Uterus (tissue), 4 donors: ENCODE measurements around the gene SAMD5. TPM values are rescaled to one million over a fixed set of nuclear protein-coding genes. Genes with fewer than 3 reads are reported as not detected.

ENCODE experiments used
- DNase-seq, 2 donors: peaks; one replicate each; pipeline ENCODE4 v3.0.0-alpha.2; 2019 to 2020
- H3K27ac ChIP-seq, 2 donors: fragments of 200-600 bp; sonication (generic); 1 replicate in 1 of 2; 2 replicates in 1 of 2; pipeline ENCODE4 v1.5.1; 2016 to 2018
- H3K27me3 ChIP-seq, 2 donors: fragments of 200-600 bp; sonication (generic); one replicate each; pipeline ENCODE4 v1.5.1; 2018 to 2019; ENCODE audit warnings: control low read depth in 1 of 2
- H3K36me3 ChIP-seq, 2 donors: fragments of 200-600 bp; sonication (generic); one replicate each; pipeline ENCODE4 v1.5.1; 2019; ENCODE audit warnings: control low read depth in 1 of 2
- H3K4me1 ChIP-seq, 2 donors: fragments of 200-600 bp; sonication (generic); one replicate each; pipeline ENCODE4 v1.5.1; 2018 to 2019; ENCODE audit warnings: control low read depth in 1 of 2
- H3K4me3 ChIP-seq, 2 donors: fragments of 200-600 bp; sonication (generic); 1 replicate in 1 of 2; 2 replicates in 1 of 2; pipeline ENCODE4 v1.5.1; 2018 to 2019; ENCODE audit warnings: mild to moderate bottlenecking in 1 of 2
- H3K9me3 ChIP-seq, 2 donors: fragments of 200-600 bp; sonication (generic); one replicate each; pipeline ENCODE4 v1.5.1; 2019; ENCODE audit warnings: control low read depth in 1 of 2
- CTCF ChIP-seq, 4 experiments: fragments of 200-600 bp in 2 of 4; fragments of 450-650 bp in 2 of 4; sonication (generic) in 2 of 4; IDR thresholded peaks; one replicate each; pipeline ENCODE4 v1.5.1; 2016 to 2019; ENCODE audit warnings: antibody characterized with exemption in 4 of 4, mild to moderate bottlenecking in 2 of 4, moderate library complexity in 1 of 4
- POLR2A ChIP-seq, 2 donors: fragments of 450-650 bp; IDR thresholded peaks; one replicate each; pipeline ENCODE4 v1.6.1; 2016; ENCODE audit warnings: antibody characterized with exemption in 2 of 2, mild to moderate bottlenecking in 1 of 2, moderate library complexity in 1 of 2
- intact Hi-C: fragments of 100-400 bp; cut with DNase I; formaldehyde crosslinking; loops from one replicate; pipeline ENCODE4 v1.15.1; 2023; ENCODE audit warnings: low total_unique reads
- total RNA-seq, 4 donors: library from RNA; depleted of rRNA in 3 of 4; stranded (reverse); fragments of >200 nt in 3 of 4; gene quantifications; one replicate each; pipeline versions ENCODE4 v1.1.0 to v1.2.4, GENCODE V29; 2014 to 2023
- donor health status: DM: yes; HTN: yes; CAD: no.

SAMD5 gene
- total RNA-seq, 4 donors from 2014 or later = 3.3 to 31.7 (median 9.6) TPM

GRCh38 chr6:147553099-147553498 is 44.6 kb downstream of the SAMD5 start:
- TF ChIP-seq CTCF (IDR thresholded peaks at IDR 0.05) (no peak), POLR2A (IDR thresholded peaks at IDR 0.05) (no peak)
- no peaks in the 10 kb centered on the region for H3K9me3 ChIP-seq
- H3K36me3 ChIP-seq = no peaks in the 10 kb centered on the region
- H3K27ac ChIP-seq = no peak overlapping the region
- H3K27me3 ChIP-seq = no peaks in the 10 kb centered on the region
- DNase-seq = no peak
- no peaks in the 10 kb centered on the region for H3K4me1 ChIP-seq
- intact Hi-C loops = no loop called here
- H3K4me3 ChIP-seq = no peak overlapping the region

GRCh38 chr6:147554281-147554680 is 45.8 kb downstream of the SAMD5 start:
- TF ChIP-seq CTCF (IDR thresholded peaks at IDR 0.05) = no peak
- TF ChIP-seq POLR2A (IDR thresholded peaks at IDR 0.05) = no peak
- H3K27ac ChIP-seq = no peak overlapping the region
- no peak overlapping the region for H3K4me3 ChIP-seq
- H3K36me3 ChIP-seq = no peaks in the 10 kb centered on the region
- intact Hi-C loops = no loop called here
- no peaks in the 10 kb centered on the region for H3K27me3 ChIP-seq
- no peaks in the 10 kb centered on the region for H3K9me3 ChIP-seq
- no peaks in the 10 kb centered on the region for H3K4me1 ChIP-seq
- no peak for DNase-seq

GRCh38 chr6:147559006-147559405 is 50.5 kb downstream of the SAMD5 start:
- Histone ChIP-seq H3K36me3 (no peaks in the 10 kb centered on the region), H3K4me3 (no peak overlapping the region), H3K9me3 (no peaks in the 10 kb centered on the region), H3K27me3 (no peaks in the 10 kb centered on the region), H3K27ac (no peak overlapping the region), H3K4me1 (no peaks in the 10 kb centered on the region)
- intact Hi-C loops = no loop called here
- DNase-seq = no peak
- TF ChIP-seq POLR2A (IDR thresholded peaks at IDR 0.05) (no peak), CTCF (IDR thresholded peaks at IDR 0.05) (no peak)

GRCh38 chr6:147560670-147561069 is 52.2 kb downstream of the SAMD5 start:
- no peak overlapping the region for H3K27ac ChIP-seq
- DNase-seq = no peak
- no peaks in the 10 kb centered on the region for H3K36me3 ChIP-seq
- intact Hi-C loops = no loop called here
- no peaks in the 10 kb centered on the region for H3K4me1 ChIP-seq
- no peaks in the 10 kb centered on the region for H3K9me3 ChIP-seq
- H3K4me3 ChIP-seq = no peak overlapping the region
- no peaks in the 10 kb centered on the region for H3K27me3 ChIP-seq
- TF ChIP-seq POLR2A (IDR thresholded peaks at IDR 0.05) (no peak), CTCF (IDR thresholded peaks at IDR 0.05) (no peak)

- no peaks in the 10 kb centered on the region for H3K27me3 ChIP-seq
- H3K4me1 ChIP-seq = peaks cover 0 to 3% of the 10 kb centered on the region in 2 donors
- no peak for DNase-seq
- H3K4me3 ChIP-seq = no peak overlapping the region
- no peaks in the 10 kb centered on the region for H3K36me3 ChIP-seq
- intact Hi-C loops = no loop called here
- TF ChIP-seq CTCF (IDR thresholded peaks at IDR 0.05) (no peak), POLR2A (IDR thresholded peaks at IDR 0.05) (no peak)
- H3K27ac ChIP-seq = no peak overlapping the region
- no peaks in the 10 kb centered on the region for H3K9me3 ChIP-seq
Observed at GRCh38 chr6:147561726-147562125, 53.2 kb downstream of the SAMD5 start.
